Measurements from ENCODE around the gene REXO5.

Gene REXO5

DNA sequence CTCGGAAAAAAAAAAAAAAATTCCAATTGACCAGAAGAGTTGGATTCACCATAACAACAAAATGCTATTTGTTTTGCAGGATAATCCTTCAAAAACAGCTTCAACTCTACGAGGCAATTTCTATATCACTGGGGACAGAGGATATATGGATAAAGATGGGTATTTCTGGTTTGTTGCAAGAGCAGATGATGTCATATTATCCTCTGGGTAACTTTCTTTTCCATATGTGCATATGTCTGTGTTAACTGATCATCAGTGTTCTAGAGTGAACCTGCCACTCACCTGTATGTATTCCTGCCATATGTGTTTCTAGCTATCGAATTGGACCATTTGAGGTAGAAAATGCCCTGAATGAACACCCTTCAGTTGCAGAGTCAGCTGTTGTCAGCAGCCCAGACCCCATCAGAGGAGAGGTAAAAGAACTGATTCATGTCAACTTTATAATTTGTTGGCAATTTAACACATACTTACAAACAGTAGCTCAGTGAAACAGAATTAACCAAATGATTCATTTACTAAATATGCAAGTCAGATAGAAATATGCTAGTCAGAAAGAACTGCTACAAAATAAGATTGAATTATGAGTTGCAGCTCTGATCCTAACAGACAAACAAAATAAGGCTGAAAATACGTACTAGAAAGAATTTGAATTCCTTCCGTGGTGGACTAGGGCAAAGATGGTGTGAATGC lies 14.3 kb upstream of the REXO5 start:
- Histone ChIP-seq H3K4me2 (ENCODE audit: low read length) (no peak overlapping the region), H3K4me1 (ENCODE audit: low read length) (no peaks in the 10 kb centered on the region), H3K27me3 (ENCODE audit: low read depth, low read length) (no peaks in the 10 kb centered on the region), H3K9me3 (ENCODE audit: insufficient read depth, low read length) (no peaks in the 10 kb centered on the region), H3K4me3 (ENCODE audit: low read length) (no peak overlapping the region), H2AFZ (ENCODE audit: low read depth, low read length) (no peak overlapping the region), H3K27ac (ENCODE audit: low read length) (no peak overlapping the region), H3K36me3 (replicated peaks; ENCODE audit: low read depth, low read length) (peaks cover 11% of the 10 kb centered on the region), H4K20me1 (ENCODE audit: insufficient read depth, low read length) (no peaks in the 10 kb centered on the region), H3K79me2 (ENCODE audit: low read length) (no peaks in the 10 kb centered on the region), H3K9ac (ENCODE audit: low read length) (no peak overlapping the region)
- TF ChIP-seq CTCF (IDR thresholded peaks at IDR 0.05; ENCODE audit: low read depth, low read length) (no peak), EZH2phosphoT487 (IDR thresholded peaks at IDR 0.05; ENCODE audit: low read depth) (no peak)

- H3K4me1 ChIP-seq (ENCODE audit: low read length): no peaks in the 10 kb centered on the region
- H2AFZ ChIP-seq (ENCODE audit: low read depth, low read length): no peak overlapping the region
- no peaks in the 10 kb centered on the region for H3K79me2 ChIP-seq (ENCODE audit: low read length)
- TF ChIP-seq EZH2phosphoT487 (IDR thresholded peaks at IDR 0.05; ENCODE audit: low read depth): no peak
- no peak for TF ChIP-seq CTCF (IDR thresholded peaks at IDR 0.05; ENCODE audit: low read depth, low read length)
- no peak overlapping the region for H3K4me3 ChIP-seq (ENCODE audit: low read length)
- H3K36me3 ChIP-seq (replicated peaks; ENCODE audit: low read depth, low read length): peaks cover 22% of the 10 kb centered on the region
- no peak overlapping the region for H3K9ac ChIP-seq (ENCODE audit: low read length)
- H4K20me1 ChIP-seq (ENCODE audit: insufficient read depth, low read length): no peaks in the 10 kb centered on the region
- H3K27ac ChIP-seq (ENCODE audit: low read length): no peak overlapping the region
- H3K4me2 ChIP-seq (ENCODE audit: low read length): no peak overlapping the region
- no peaks in the 10 kb centered on the region for H3K27me3 ChIP-seq (ENCODE audit: low read depth, low read length)
- H3K9me3 ChIP-seq (ENCODE audit: insufficient read depth, low read length): no peaks in the 10 kb centered on the region
Measured at GRCh38 chr16:20798364-20798763, 8.0 kb upstream of the REXO5 start.

DNA sequence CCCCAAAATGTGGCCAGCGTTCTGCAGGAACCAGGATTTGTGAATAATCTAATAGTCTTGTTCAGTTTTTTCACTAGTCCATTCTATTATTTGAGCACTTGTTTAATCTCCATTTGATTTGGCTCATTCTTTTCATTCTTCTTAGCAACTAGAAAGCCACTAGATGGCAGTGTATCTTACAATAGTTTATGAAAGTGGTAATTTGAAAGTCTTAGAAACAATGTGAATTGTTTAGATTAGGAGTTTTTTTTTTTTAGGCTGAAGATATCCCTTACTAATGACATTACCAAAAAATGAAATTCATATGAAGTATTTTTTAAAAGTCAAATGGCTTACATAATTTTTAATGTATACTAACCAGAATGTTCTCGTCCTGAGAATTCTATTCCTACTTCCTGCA lies 6.7 kb upstream of the REXO5 start:
- H3K4me1 ChIP-seq (ENCODE audit: low read length): no peaks in the 10 kb centered on the region
- H3K4me3 ChIP-seq (ENCODE audit: low read length): no peak overlapping the region
- H3K79me2 ChIP-seq (ENCODE audit: low read length): no peaks in the 10 kb centered on the region
- no peaks in the 10 kb centered on the region for H3K9me3 ChIP-seq (ENCODE audit: insufficient read depth, low read length)
- no peaks in the 10 kb centered on the region for H4K20me1 ChIP-seq (ENCODE audit: insufficient read depth, low read length)
- no peak overlapping the region for H3K4me2 ChIP-seq (ENCODE audit: low read length)
- H2AFZ ChIP-seq (ENCODE audit: low read depth, low read length): no peak overlapping the region
- TF ChIP-seq CTCF (IDR thresholded peaks at IDR 0.05; ENCODE audit: low read depth, low read length) (peak; percentile 67), EZH2phosphoT487 (IDR thresholded peaks at IDR 0.05; ENCODE audit: low read depth) (no peak)
- H3K36me3 ChIP-seq (replicated peaks; ENCODE audit: low read depth, low read length): peaks cover 22% of the 10 kb centered on the region
- H3K27ac ChIP-seq (ENCODE audit: low read length): no peak overlapping the region
- H3K27me3 ChIP-seq (ENCODE audit: low read depth, low read length): no peaks in the 10 kb centered on the region
- H3K9ac ChIP-seq (ENCODE audit: low read length): no peak overlapping the region

DNA sequence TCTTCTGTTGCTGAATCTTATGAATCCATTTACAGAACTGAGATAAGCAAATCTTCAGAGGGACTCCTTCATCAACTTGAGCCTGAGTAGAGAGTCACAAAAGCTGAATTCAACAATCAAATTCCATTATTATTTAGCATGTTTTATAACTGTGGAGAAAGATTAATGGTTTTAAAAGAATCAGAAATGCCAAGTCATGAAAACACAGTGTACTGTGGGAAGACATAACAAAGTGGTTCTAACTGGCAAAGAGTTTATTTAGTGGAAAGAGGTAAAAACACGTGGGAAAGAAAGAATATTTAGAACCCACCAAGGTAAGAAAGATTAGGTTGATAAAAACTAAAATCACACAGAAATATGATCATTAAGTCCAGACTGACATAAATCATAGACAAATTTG lies 5.0 kb upstream of the REXO5 start:
- Histone ChIP-seq H3K27ac (ENCODE audit: low read length) (no peak overlapping the region), H3K4me1 (ENCODE audit: low read length) (no peaks in the 10 kb centered on the region), H3K9ac (ENCODE audit: low read length) (no peak overlapping the region), H4K20me1 (ENCODE audit: insufficient read depth, low read length) (no peaks in the 10 kb centered on the region), H2AFZ (ENCODE audit: low read depth, low read length) (no peak overlapping the region), H3K9me3 (ENCODE audit: insufficient read depth, low read length) (no peaks in the 10 kb centered on the region), H3K4me2 (ENCODE audit: low read length) (no peak overlapping the region), H3K4me3 (ENCODE audit: low read length) (no peak overlapping the region), H3K36me3 (replicated peaks; ENCODE audit: low read depth, low read length) (peaks cover 21% of the 10 kb centered on the region), H3K27me3 (ENCODE audit: low read depth, low read length) (no peaks in the 10 kb centered on the region), H3K79me2 (ENCODE audit: low read length) (no peaks in the 10 kb centered on the region)
- no peak for TF ChIP-seq CTCF (IDR thresholded peaks at IDR 0.05; ENCODE audit: low read depth, low read length)
- TF ChIP-seq EZH2phosphoT487 (IDR thresholded peaks at IDR 0.05; ENCODE audit: low read depth): no peak

Measured in OCI-LY3 (cell line).